Activated CD8-positive, alpha-beta memory T cell treated with anti-CD3 and anti-CD28 coated beads, Interleukin-2, amount 50 U/mL, for 24 hours (primary cell): Measurements from ENCODE around the gene LAP3.
A peak's percentile ranks its signal among the peaks of the same experiment; 100 is the strongest.

Experiments used
- DNase-seq: peaks from one replicate; pipeline ENCODE4 v3.0.0-alpha.2; 2020; ENCODE audit errors: extremely low read depth

Gene LAP3

DNA sequence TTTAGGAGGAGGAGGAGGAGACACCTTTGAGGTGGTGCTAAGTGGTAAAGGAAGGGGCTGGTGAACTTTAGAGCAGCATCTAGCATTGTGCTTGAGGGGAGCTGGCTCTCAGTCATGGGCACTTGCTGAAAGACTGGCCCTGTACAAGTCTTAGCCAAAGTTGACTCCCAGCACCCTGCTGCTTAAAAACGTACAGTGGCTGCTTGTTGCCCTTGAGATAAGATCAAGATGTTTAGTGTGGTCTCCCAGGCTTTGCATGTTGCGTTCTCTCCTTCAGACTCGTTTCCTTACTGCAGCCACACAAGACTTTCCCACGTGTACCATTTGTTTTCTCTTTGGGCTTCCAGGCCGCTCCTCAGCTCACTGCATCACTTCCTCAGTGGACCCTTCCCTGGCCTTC is 39.3 kb downstream of the LAP3 start:
- DNase-seq, result no peak

DNA sequence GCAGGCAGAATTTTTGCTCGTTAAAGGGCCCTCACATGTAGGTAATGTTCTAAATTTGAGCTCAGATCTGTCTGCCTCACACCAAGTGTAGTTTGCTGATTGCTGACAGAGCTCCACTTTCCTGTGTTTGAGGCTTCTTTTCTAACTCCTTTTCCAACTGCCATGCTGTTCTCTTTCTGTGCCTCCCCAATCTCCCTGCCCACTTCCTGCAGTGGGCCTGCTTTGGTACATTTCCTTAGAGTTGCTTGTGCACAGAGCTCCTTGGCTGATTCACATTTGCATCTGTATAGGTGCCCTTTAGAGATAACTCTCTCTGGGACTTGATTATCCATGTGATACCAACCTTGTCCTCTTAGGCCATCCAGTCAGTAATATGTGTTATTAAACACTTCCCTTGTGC is 41.9 kb downstream of the LAP3 start:
- DNase-seq, result no peak

- no peak for DNase-seq
Observed at GRCh38 chr4:17619416-17620105, 42.6 kb downstream of the LAP3 start.

DNA sequence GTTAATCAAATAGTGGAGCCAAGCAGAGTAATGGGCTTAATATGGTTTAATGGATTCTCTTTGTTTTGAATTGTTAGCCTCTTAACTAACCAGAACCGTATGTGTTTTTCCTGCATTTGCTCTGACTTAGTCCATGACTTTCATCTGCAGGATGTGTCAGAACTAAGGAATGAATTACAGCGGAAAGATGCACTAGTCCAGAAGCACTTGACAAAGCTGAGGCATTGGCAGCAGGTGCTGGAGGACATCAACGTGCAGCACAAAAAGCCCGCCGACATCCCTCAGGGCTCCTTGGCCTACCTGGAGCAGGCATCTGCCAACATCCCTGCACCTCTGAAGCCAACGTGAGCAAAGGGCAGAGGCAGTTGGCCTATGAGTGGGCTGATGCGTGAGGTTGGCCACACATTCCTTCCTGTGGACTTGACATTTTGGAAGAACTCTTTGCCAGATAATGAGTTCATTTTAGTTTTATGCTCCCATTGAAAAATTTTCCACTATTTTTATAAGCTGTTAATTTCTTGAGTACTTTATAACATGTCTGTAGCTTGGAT is 46.5 kb downstream of the LAP3 start:
- no peak for DNase-seq

DNA sequence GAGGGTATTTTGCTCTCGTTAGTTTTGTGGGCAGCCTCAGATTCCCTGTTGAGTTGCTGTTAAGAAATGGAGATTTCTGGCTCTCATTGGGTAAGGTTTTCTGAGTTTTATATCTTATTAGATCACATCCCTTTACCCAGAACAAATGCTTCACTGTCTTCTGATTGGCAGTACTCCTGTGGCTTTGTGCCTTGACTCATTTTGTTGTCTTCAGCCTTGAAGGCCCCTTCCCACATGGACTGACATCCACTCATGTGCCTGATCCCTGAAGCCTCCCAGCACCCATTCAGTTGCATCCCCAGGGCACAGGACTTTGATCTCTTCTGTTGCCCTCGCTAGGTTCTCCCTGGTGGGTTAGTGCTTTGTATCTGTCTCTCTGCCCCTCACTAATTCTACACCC is 47.8 kb downstream of the LAP3 start:
- DNase-seq, result no peak

GRCh38 chr4:17630228-17630627 is 53.2 kb downstream of the LAP3 start:
- DNase-seq, result no peak

- DNase-seq, result no peak
Observed at GRCh38 chr4:17633600-17633999, 56.6 kb downstream of the LAP3 start.

- no peak for DNase-seq
Observed at GRCh38 chr4:17635056-17635455, 58.1 kb downstream of the LAP3 start.

DNA sequence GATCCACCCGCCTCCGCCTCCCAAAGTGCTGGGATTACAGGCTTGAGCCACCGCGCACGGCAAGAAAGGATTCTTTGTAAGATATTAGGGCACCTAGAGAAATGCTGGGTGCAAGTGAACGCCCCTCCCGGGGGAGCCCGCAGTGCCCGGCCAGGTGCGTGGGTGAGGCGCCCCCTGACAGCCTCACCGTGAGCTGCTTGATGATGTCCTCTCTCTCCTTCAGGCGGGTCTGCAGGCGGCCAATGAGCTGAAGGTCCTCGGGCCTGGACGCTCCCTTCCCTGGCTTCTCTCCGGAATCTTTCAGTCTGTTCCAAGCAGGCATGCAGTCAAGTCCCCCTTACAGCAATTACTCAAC is 59.3 kb downstream of the LAP3 start:
- DNase-seq, result no peak

- peak; percentile 24 for DNase-seq
Observed at GRCh38 chr4:17636696-17637622, 60.0 kb downstream of the LAP3 start.

GRCh38 chr4:17639136-17639535 is 62.1 kb downstream of the LAP3 start:
- no peak for DNase-seq

GRCh38 chr4:17642398-17642783 is 65.4 kb downstream of the LAP3 start:
- no peak for DNase-seq

GRCh38 chr4:17646693-17647092 is 69.7 kb downstream of the LAP3 start:
- DNase-seq, result no peak

DNA sequence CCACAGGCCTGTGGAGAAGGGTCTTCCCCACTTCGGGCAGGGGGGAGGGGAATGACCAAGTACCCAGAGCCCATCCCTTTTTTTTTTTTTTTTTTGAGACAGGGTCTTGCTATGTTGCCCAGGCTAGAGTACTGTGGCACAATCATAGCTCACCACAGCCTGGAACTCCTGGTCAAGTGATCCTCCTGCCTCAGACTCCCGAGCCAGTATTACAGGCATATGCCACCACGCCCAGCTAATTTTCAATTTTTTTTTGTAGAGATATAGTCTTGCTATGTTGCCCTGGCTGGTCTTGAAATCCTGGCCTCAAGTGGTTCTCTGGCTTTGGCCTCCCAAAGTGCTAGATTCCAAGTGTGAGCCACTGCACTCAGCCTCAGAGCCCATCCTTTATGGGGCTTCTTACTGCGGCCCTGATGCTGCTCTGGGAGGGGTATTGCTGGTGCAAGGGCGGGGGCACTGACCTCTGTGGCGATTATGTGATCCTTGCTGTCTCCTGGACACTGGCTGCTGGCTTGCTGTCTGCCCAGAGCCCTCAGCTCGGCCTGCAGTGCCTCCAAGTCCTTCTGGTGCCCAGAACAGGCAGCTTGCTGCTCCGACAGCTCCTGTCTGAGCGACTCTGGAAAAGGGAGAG is 70.3 kb downstream of the LAP3 start:
- DNase-seq, result no peak

- DNase-seq, result no peak
Observed at GRCh38 chr4:17647927-17648326, 70.9 kb downstream of the LAP3 start.

DNA sequence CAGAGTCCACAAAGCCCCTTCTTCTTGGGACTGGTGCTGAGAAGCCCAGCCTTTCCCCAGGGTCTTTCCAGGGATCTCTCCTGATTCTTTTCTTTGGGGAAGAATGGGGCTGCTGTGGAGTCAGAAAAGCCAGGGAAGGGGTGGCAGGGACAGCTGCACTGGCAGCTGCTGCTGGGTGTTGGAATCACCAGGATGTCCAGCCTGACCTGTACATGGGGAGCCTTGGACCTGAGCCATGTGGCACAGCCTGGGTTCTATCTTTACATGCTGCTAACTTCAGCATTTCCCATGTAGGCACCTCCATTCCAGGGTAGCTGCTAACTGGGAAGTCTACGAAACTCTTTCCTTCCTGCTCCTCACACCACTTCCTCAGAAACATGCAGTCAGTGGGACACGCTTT is 73.4 kb downstream of the LAP3 start:
- no peak for DNase-seq

DNA sequence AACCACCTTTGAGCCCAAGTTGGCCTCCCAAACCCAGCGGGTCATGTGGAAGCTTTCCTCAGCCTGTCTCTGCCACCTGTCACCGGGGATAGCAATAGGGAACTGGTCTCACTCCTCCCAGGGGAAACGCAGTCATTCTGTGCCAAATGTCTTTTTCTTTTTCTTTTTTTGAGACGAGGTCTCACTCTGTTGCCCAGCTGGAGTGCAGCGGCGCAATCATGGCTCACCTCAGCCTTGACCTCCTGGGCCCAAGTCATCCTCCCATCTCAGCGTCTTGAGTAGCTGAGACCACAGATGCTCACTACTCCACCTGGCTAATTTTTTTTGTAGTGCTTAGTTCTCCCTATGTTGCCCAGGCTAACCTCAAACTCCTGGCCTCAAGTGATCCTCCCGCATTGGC is 77.7 kb downstream of the LAP3 start:
- no peak for DNase-seq

- no peak for DNase-seq
Observed at GRCh38 chr4:17657090-17657489, 80.1 kb downstream of the LAP3 start.
